Activated gamma-delta T cell treated with Interleukin-2 at 50 U/mL for 16 hours (primary cell): ENCODE results near the gene ARVCF.

Source experiments
- DNase-seq: peaks from one replicate; pipeline ENCODE4 v3.0.0-alpha.2; 2020

ARVCF gene

DNA sequence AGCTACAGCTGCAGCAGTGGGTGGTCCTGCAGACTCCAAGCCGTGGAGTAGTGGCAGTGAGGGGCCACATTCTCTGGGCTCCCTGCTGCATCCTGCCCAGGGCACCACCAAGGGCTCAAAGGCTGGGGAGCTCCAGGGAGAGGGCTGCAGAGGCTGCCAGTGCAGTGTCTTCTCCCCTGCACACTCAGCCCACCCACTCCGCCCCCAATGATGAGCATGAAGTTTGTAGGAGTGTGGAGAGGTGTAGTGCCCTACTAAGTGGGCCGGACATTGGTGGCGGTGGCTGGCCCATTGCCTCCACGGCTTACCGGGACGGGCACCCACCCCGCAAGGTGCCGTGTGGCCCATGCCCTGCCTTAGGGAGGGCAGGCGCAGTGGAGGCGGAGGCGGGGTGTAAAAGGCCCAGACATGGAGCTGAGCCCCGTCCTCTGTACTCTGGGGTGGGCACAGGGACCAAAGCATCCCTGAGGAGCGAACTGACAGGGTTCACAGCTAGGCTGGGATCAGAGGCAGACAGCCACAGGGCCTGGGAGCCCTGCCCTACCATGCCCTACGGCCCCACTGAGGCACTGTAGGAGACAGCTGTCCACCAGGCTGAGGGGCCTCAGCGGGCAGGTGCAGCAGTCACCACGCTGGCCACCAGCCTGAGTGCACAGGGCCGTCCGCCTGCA is 18.9 kb downstream of the ARVCF start:
- DNase-seq = no peak

DNA sequence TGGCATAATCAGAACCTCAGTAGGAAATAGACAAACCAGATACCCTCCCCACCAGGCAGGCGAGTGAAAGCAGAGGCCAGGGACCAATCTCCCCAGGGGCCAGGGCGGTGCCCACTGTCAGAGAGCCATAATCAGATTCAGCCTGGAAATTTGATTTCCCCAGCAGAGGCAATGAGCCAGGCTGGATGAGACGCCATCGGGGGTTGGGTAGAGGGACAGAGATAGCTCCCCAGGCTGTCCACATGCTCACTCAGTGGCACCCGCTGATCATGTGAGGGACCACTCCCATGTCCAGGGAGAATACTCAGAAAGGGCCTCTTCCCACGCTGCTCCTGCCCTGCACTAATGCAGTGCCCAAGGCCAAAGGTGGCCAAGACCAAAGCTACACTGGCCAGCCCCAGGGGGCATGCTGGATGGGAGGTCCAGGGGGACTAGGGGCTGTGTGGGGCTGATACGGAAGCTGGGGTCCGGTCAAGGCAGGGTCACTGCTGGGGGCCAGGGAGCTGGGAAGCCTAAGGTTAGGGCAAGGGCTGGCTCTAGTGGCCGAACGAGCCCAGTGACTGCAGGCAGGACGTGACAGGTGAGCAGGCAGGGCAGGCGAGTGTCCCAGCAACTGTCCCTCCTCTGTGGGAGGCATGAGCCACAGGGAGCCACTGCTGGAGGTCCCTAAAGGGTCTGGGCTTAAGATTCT is 19.8 kb downstream of the ARVCF start:
- DNase-seq = no peak

DNA sequence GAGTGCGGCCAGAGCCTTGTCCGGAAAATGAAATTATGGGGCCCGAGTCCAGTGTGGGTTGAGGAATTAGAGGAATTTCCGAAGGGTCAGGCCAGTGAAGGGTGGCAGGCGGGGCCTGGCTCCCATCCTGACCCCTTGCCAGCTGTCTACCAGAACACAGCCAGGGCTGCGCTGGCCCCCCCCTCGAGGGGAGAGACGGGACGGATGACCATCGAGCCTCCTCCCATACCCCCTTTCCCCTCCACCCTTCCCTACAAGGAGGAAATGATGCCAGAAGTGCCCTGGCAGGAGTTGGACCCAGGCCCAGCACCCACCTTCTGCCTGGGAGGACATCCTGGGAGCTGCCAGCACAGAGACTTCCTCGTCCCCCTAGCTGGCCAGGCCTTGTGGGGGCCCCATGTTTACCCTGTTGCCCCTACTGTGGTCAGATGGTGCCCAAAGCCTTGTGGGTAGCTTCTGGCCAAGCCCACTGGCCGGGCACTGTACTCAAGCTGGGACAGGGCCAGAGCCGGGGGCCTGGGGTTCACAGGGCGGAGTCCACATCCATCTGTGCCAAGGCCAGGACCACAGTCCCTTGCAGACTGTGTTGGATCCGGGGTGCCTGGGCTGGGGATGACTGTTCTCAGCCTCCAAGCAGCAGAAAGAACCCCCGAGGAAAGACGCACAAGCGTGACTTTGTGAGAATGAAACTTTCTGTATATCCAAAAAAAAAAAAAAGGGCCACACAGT is 20.8 kb downstream of the ARVCF start:
- no peak for DNase-seq

DNA sequence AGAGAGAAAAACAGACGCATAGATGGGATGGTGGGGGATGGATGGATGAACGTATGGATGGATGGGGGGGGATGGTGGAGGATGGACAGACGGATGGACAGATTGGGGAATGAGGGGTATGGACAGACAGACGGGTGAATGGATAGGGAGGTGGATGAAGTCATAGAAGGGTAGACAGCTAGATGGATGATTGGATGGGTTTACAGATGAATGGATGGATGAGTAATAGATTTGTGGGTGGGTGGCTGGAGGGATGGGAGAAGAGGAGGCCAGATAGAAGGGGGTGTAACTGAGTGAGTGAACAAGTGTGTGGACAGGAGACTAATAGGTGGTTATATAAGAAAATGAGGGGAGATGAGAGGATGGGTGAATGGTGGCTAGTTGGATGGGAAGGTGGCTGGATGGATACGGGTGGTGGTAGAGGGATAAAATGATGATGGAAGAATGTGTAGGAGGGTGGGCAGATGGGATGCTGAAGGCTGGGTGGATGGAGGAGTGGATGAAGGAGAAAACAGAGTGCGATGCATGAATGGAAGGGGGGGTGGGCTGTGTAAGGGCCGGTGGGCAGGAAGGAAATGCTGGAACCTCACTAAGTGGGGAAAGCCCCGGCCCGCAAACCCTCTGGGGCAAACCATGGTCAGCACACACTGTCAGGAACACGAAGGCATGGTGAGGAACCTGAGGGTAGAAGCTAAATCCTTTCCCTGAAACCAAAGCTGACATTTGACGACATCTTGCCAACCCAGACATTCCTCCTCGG is 21.6 kb downstream of the ARVCF start:
- no peak for DNase-seq

DNA sequence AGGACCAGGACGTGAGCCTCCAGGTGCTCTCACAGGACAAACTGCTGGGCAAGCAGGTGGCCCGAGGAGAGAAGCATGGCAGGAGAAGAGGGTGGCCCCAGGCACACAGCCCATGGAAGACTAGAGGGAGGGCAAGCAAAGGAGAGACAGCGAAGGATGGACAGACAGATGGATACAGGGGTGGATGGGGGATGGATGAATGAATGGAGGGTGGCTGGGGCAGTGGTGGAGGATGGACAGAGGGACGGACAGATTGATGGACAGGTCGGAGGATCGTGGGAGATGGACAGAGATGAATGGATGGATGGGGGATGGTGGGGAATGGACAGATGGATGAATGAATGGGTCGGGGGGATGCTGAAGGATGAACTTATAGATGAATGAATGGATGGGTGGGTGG is 22.7 kb downstream of the ARVCF start:
- DNase-seq = no peak

DNA sequence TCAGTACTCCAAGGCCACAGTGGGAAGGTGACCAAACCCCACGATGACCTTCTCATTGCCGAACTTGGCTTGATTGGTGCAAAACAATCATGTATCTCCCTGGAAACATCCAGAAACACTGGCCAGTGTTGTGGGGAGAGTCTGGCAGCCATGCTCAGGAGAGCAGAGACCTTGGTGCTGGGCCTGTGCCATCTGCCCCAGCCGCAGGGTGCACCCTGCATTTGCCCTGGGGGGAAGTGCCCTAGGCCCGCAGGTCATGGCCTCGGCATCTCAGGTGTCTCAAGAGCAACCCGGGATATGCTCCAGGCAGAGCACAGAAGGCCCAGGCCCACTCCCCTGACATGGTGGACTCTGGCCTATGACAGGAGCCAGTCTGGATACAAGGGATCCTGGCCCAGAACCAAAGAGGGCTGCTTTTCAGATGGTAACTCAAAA is 23.7 kb downstream of the ARVCF start:
- no peak for DNase-seq

DNA sequence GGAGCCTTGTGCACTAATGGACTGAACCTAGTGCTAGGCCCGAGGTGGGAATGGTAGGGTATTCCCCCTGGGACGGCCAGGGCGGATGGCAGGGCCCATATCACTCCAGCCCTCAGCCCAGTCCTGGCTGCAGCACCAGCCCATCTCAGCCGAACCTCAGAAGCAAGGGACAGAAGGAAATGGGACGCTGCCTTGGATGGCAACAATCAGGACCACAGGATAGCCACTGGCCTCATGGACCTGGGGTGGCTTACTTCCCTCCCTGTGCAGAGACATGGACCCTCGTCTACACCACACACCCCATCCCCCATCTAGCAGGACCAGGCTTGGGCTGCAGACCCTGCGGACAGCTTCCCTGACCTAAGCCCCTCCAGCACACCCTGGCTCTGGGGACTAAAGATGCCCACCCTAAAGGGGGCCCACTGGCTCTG is 24.1 kb downstream of the ARVCF start:
- DNase-seq = no peak

DNA sequence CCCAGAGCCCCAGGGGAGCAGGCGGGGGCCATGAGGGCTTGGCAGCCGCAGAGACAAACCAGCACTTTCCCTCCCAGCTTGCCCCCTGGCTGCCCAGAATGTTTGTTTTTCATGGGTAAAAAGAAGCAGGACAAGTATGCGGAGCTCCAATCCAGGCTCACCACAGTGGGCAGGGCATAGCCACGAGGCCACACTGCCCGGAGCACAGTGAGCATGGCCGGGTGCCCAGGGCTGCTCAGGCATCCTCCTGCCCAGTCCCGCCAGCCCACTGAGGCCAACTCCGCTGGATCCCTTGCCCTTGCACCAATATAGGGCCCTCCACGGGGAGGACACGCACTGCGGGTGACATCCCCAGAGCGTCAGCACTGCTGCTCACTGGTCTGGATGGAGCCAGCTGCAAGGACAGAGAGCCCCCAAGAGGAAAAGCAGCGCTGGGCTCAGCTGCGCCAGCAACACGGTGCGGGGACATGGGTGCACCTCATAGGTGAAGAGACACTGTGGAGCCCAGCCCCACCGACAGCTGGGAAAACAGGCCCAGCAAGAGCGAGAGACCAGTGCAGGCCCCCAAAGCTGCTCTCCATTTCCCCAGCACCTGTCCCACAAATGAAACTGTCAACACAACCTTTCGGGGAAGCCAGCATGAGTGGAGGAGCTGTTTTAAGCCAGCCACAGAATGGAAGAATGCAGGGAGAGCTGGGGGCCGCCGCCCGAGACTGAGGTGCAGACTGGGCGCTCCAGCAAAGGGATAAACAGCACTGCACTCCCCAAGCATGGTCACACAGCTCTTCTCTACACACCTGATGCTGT is 24.8 kb downstream of the ARVCF start:
- DNase-seq = no peak

DNA sequence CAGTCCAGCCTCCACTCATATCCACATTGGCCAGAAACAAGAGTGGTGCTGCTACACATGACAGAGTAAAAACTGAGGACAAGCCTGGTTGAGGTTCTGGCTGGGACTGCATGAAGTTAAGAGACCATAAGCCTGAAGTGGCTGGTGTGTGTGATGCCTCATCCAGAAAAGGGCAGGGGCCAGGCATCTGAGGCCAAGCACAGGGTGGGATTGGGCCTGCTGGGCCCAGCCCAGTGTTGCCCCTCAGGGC is 25.3 kb downstream of the ARVCF start:
- DNase-seq = no peak

DNA sequence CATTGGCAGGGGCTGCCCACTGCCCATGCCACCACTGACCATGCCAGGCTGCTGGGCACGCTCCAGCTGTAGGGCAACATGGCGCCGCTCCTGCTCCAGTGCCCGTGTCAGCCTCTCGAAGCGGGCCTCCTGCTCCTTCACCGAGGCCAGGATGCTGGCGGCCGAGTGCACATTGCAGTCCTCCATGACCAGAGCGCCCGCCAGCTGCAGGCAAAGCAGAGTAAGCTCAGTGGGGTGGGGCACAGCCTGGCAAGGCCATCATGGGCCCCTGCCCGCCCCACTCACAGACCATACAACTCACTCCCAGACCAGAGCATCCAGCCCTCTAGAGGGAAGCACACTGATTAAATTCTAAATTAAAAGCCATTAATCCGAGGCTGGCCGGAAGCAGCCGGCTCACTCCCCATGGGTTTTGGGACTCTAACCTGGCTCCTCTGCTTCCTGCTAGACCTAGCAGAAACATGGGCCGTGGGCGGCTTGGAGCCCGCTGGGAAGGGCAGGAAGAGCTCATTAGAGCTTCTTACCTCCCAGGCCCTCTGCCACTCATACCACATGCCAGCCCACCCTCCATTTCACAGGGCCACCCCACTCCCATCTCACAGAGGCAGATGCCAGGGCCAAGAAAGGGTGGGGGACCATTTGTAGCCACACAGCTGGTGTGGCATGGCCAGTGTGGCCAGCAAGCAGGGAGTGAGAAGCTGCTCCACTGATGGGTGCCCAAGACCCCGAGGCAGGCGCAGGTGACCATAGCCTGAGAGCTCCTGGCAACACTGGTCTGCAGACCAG is 25.8 kb downstream of the ARVCF start:
- DNase-seq = no peak

DNA sequence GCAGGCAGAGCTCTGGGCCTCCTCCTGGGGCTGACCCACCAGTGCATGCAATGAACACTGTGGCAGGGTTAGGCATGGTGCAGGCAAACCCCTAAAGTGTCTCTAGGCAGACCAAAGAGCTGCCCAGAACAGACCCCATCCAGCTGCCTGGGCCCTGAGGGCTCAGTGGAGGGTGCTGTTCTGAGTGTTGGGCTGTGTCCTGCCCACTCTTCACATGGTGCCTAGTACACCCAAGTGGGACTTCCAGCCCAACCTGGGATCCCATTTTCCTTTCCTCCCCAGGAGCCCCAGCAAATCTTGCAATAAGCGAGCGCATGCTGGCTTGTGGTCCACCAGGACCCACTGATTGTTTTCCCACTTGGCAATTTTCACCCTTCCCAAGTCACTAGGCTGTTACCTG is 26.4 kb downstream of the ARVCF start:
- DNase-seq = no peak

DNA sequence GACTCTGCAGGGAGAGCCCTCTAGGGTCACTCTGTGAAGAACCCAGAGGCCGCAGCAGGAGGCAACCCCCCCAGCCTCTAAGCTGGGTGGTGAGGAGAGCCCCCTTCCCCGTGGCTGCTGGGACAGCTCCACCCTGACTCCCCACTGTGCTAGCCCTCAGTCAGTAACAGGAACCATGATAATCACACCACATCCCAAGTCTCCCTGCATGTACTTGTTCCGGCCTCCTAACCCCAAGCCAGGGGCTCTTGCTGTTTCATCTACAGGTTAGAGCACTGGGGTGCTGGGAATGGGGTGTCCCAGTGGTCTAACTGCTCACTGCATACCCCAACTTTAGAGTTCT is 26.9 kb downstream of the ARVCF start:
- DNase-seq = no peak

DNA sequence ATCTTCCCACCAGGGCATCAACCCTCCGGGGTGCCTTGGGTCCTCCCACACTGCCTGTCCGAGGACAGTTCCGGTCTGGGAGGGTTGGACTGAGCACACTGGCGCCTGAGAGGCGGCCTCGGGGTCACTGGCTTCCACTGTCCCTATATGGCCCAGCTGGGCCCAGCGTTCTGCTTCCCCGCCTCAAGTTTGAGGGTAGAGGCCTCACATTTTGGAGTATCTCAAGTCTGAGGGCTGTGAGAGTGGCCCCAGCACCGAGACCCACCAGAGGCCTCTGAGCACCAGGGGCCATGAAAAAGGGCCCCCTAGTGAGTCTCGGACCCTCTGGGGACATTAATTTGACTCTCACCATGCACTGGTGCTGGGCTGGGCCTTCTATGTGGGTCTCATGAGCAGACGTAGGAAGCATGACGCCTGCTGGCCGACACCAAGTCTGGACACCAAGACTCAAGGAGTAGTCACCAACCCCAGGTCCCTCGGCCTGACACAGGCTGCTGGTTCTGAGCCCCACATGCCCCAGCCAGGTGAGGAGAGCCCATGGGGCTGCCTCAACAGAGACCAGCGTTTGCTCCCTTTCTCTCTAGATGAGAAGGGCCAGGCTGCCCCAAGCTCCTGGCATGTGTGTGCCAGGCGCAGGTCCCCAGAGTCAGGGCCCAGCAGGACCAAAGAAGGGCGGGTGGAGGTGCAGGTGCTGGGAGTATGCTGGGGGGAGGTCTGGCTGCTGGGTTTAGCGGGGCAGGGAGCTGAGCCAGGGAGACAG is 27.5 kb downstream of the ARVCF start:
- no peak for DNase-seq

DNA sequence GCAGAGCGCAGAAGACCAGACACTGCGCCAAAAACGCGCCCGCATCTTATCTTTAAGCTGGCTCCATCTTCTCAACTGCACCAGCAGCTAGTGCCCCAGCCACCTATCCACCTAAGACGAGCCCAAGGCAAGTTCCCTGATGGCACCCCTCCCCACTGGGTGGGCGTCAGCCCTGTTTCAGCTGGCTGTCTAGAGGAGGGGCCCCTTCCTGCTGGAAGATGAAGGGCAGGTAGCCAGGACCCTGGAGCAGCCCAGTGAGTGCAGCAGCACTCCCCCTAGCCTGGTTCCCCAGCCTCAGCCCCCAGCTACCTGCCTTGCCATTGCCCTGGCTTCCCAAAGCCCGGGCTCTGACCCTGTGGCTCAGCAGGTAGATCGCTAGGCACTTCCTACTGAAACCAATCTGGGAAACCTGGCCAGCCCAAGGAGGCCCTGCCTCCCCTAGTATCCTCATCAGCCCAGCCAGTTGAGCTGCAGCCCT is 28.3 kb downstream of the ARVCF start:
- no peak for DNase-seq

DNA sequence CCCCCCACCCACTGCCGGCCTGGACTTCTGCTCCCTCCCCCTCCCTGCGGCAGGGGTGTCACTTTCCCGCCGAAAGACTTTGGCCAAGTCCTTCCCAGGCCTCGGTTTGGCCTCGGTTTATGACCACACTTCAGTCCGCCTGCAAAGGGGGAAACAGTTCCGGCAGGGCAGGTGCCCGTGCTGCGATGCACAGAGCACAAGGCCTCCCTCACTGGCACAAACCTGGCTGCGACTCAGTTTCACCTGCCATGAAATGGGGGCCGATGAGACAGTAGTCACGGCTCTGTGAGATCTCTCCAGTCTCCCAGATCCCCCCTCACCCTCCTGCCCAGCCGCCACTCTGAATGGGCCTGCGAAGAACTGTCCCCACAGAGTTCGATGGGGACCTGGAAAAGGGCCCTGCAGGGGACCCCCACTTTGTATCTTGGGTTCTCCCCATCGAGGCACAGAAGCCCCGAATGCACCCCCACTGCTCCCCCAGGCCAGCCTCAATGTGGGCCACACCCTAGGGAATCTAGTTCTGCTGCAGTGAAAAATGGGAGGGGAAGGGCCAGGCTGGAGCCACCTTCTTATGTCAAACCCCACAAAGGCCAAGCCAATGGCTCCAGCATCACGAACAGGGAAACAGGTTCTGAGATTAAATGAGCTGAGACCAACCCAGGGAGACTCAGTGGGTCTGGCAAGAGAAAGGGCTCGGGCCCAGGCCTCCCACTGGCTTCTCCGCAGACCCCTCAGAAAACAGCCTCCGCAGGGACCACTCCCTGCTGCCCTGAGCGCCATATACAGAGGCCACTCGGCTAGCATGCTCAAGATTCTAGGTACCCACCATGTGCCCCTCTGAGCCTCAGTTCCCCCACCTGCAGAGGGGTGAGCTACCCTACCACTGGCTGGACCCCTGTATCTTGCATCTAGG is 29.0 kb downstream of the ARVCF start:
- no peak for DNase-seq

DNA sequence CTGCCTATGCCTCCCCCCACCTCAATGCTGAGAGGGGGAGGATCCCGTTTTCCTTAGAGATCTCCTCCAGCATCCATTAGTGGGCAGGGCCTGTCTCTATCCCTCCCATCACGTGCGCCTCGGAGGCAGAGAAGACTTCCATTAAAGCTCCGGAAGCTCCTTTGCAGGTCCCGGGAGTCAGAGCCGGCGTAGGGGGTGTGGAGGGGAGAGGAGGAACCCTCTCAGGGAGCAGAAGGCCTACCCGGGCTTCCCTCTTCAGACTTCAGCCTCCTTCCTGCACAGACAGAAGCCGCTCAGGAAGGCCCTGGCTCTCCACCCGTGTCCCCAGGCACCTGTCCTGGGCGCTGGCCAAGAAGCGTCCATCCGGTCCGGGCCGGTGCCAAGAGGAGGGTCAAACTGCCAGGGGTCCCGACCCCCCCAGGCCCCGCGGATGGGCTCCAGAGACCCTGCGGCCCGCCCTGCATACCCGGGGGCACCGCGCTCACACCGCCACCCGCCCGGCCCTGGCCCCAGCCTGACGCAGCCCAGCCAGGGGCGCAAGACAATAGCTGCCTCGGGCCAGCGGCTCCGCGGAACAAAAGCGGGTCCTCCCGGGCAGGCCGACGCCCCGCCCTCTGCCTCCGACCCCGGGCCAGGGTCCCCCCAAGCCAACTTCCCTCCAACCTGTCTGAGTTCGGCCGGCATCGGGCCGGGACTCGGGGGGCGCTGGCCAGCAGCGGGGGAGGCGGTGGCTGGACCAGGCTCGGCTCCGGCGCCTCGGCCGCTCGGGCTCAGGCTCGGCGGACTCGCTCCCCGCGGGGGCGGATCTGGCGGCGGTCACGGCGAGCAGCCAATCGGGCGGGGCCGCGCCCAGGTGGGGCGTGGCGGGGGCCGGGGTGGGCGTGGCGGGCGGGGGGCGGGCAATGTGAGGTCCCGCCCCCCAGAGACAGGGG is 29.9 kb downstream of the ARVCF start:
- peak; percentile 54 for DNase-seq

DNA sequence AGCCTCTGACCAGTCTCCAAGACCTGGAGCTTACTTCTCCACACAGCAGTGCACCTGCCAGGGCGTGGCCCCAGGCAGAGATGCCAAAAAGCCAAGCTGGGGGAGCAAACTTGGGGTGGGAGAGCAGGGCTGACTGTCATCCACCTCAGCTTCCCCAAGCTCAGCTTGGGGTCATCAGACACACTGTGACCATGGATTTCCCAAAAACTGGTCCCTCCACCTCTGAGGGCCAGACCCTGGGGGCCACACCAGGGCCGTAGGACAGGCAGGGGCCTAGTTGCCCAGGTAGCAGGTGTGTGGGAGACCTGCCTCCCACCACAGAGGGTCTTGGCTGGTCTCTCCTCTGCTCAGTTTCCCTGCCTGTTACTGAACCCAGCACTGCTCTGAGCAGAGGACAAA is 30.6 kb downstream of the ARVCF start:
- no peak for DNase-seq

DNA sequence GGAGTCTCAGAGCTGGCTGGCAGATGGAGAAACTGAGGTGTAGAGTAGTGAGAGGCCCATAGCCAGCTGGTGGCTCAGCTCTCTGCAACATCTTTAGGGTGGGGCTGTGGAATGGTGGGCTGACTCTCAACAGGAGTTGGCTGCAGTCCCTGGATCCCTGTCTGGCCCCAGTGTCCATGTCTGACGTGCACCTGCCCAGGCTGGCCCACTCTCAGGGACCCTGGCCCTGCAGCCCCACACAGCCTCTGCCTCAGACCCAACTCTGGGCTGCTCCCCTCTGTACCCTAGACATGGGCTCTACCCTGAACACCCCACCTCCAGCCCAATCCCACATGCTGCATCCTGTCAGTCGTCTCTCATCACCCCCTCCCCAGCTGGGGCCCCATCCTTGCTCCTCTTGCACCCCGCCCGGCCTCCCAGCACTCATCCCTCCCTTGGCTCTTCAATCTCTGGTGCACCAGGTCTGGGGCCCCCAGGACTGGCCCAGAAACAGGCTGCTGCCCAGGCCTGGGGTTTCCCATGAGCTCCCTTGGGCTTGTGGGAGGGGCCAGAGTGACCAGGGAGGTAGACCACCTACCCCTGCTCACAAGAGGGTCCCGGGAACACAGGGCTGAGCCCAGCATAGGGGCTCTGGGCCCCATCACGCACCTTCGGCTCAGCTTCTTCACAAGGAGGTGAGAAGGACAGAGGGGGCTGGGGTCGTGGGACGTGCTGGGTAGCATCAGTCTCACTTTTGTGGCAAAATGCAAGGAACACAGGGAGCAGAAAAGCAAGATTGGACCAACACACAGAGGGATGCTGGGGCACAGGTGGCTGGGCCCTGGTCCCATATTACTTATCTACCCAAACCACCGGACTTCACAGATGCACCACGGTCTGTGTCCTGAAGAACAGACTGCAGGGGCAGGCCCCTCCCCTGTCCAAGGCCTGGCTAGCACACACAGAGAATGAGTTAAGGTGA is 31.5 kb downstream of the ARVCF start:
- no peak for DNase-seq
